Muscle layer of colon (tissue), 2 donors: ENCODE measurements around the gene CCDC90B.

Experiments used
- H3K27ac ChIP-seq: one replicate; pipeline ENCODE4 v1.7.0; 2013; ENCODE audit warnings: low read depth, mild to moderate bottlenecking, low read length, moderate library complexity
- H3K27me3 ChIP-seq, 2 donors: one replicate each; pipeline ENCODE4 v1.7.0; 2013; ENCODE audit warnings: low read length in 2 of 2, mild to moderate bottlenecking in 2 of 2; ENCODE audit not compliant: insufficient read depth in 2 of 2, control insufficient read depth in 1 of 2
- H3K36me3 ChIP-seq: one replicate; pipeline ENCODE4 v1.7.0; 2013; ENCODE audit warnings: mild to moderate bottlenecking, low read length; ENCODE audit not compliant: insufficient read depth
- H3K4me1 ChIP-seq: one replicate; pipeline ENCODE4 v1.7.0; 2013; ENCODE audit warnings: mild to moderate bottlenecking, low read length; ENCODE audit not compliant: insufficient read depth
- H3K4me3 ChIP-seq, 2 donors: one replicate each; pipeline ENCODE4 v1.7.0; 2013; ENCODE audit warnings: low read length in 2 of 2, low read depth in 1 of 2, mild to moderate bottlenecking in 1 of 2, moderate library complexity in 1 of 2
- H3K9ac ChIP-seq: one replicate; pipeline ENCODE4 v1.7.0; 2013; ENCODE audit warnings: low read length
- H3K9me3 ChIP-seq: one replicate; pipeline ENCODE4 v1.7.0; 2013; ENCODE audit warnings: mild to moderate bottlenecking, low read length
- donor health status: abdominal sarcoma.
- donor health status: Adenocarcinoma of cecum.

CCDC90B gene

DNA sequence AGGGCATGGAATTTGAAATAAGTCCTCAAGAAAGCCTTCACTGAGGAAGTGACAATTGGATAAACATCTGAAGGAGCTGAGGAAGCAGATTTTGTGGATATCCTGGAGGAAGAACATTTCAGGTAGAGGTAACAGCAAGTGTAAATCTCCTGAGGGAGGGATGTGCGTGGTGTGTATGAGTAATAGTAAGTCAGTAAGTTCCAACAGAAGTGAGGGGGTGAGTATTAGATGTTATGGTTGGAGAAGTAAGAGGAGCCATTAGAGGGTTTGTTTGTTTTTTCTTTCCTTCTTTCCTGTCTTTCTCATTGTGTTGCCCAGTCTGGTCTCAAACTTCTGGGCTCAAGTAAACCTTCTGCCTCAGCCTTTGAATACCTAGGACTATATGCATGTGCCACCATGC, 63.7 kb downstream of the CCDC90B start:
- no peaks in the 10 kb centered on the region for H3K9me3 ChIP-seq
- H3K9ac ChIP-seq: no peak overlapping the region
- H3K27me3 ChIP-seq: no peaks in the 10 kb centered on the region
- no peaks in the 10 kb centered on the region for H3K36me3 ChIP-seq
- no peaks in the 10 kb centered on the region for H3K4me1 ChIP-seq
- no peak overlapping the region for H3K27ac ChIP-seq
- no peak overlapping the region for H3K4me3 ChIP-seq

GRCh38 chr11:83221694-83222093, 64.5 kb downstream of the CCDC90B start:
- H3K4me1 ChIP-seq: no peaks in the 10 kb centered on the region

DNA sequence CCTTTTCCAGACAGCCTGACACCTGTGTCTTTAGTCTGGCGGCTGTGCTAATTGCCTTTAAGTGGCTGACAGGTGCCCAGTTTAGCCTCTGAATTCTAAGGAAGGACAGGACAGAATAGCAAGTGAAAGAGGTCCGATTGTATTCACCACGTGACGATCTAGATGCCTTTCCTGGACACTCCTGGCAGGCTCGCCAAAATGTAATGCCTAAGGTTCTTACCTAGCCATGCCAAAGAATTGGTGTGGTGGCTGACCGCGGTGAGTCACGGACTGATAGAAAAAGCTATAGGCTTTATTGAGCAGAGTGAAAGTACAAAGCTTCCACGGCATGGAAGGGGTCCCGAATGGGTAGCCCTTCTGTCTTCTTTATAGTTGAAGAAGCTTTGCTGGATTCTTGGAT, 65.9 kb downstream of the CCDC90B start:
- no peaks in the 10 kb centered on the region for H3K9me3 ChIP-seq
- H3K36me3 ChIP-seq: no peaks in the 10 kb centered on the region

More at GRCh38 chr11:83221694-83222093, 64.5 kb downstream of the CCDC90B start:
- no peaks in the 10 kb centered on the region for H3K36me3 ChIP-seq
- H3K27me3 ChIP-seq: no peaks in the 10 kb centered on the region
- no peaks in the 10 kb centered on the region for H3K9me3 ChIP-seq
- no peak overlapping the region for H3K4me3 ChIP-seq
- no peak overlapping the region for H3K9ac ChIP-seq
- H3K27ac ChIP-seq: no peak overlapping the region

DNA sequence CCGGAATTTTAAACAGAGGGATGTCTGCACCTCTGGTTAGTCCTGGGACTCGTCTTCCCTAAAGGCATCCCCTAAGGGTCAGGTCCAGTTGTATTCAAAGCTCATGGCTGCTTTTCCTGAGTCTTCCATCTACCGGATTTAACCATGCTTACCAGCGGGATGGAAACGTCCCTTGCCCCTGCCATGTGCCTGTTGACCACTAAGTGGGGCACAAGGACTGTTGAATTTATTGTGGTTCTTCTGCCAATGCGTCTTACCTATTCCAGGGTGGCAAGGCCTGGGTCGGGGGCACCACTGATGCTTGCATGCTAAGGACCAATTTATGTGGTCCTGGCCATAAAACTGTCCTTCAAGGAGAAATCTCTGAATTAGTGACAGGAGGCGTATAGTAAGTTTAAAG, 67.1 kb downstream of the CCDC90B start:
- Histone ChIP-seq H3K4me3 (no peak overlapping the region), H3K4me1 (no peaks in the 10 kb centered on the region), H3K9ac (no peak overlapping the region), H3K27me3 (no peaks in the 10 kb centered on the region), H3K27ac (no peak overlapping the region), H3K9me3 (no peaks in the 10 kb centered on the region), H3K36me3 (no peaks in the 10 kb centered on the region)

More for the DNA sequence above, 65.9 kb downstream of the CCDC90B start:
- no peaks in the 10 kb centered on the region for H3K4me1 ChIP-seq
- no peaks in the 10 kb centered on the region for H3K27me3 ChIP-seq
- no peak overlapping the region for H3K4me3 ChIP-seq
- H3K27ac ChIP-seq: no peak overlapping the region
- no peak overlapping the region for H3K9ac ChIP-seq
